HG03575 (cell line): Measurements from ENCODE around the gene NDOR1.
A peak's percentile ranks its signal among the peaks of the same experiment; 100 is the strongest.
"Not testable (repeated sequence)": the region's sequence is repeated elsewhere in the genome, so short reads cannot be mapped to it uniquely, and the experiment has no call there.

ENCODE experiments used
- ATAC-seq: cut with Tn5 transposase; IDR thresholded peaks from one replicate; pipeline ENCODE4 v1.9.1; 2021; ENCODE audit not compliant: unreplicated experiment, insufficient number of reproducible peaks, low FRiP score; ENCODE audit errors: extremely low read depth

The NDOR1 gene

DNA sequence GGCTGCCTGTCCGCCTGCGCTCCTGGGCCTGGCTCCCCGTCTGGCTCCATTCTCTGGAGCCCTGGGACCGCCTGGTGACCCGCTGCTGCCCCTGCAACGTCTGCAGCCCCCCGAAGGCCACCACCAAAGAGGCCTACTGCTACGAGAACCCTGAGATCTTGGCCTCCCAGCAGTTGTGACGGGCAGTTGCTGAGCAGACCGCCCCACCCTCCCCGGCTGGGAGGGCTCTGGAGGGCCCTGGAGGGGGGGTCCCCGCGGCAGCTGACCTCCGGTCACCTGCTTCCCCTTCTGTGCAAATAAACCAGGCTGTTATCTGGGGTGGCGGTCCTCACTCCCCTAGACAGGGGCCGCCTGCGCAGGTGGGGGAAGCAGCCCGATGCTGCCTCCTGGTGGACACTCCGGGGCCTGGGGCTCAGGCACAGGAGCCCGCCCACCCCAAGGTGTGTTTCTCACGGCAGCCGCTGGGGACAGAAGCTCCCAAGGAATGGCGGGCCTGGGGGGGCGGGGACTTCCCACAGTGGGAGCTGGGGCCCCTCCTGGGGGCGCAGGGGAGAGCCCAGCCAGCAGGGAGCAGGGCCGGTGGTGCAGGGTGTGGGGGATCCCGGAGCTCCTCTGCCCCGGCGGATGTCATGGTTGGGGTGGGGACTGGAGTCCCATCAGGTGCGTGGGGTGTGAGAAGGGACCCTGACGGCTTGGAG is 30.9 kb downstream of the NDOR1 start:
- no peak for ATAC-seq

DNA sequence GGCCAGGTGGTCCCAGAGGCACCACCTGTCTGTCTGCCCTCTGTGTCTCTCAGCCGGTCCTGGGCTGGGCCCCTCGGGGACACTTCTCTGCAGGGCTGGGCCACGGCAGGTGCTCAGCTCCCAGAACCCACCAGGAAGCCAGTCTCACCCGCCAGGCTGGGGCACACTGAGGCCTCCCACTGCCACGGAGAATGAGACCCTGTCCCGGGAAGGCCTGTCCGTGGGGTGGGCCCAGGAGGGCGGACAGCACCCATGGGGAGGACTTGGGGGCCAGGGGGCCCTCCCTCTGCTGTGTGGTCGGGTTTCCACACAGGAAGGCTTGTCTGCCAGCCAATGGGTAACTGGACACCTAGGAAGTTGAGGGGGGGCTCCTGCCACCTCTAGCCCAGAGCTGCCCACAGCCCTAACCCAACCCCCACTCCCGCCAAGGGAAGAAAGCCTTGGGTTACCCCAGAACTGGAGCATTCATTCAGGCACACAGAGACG is 31.5 kb downstream of the NDOR1 start:
- no peak for ATAC-seq

DNA sequence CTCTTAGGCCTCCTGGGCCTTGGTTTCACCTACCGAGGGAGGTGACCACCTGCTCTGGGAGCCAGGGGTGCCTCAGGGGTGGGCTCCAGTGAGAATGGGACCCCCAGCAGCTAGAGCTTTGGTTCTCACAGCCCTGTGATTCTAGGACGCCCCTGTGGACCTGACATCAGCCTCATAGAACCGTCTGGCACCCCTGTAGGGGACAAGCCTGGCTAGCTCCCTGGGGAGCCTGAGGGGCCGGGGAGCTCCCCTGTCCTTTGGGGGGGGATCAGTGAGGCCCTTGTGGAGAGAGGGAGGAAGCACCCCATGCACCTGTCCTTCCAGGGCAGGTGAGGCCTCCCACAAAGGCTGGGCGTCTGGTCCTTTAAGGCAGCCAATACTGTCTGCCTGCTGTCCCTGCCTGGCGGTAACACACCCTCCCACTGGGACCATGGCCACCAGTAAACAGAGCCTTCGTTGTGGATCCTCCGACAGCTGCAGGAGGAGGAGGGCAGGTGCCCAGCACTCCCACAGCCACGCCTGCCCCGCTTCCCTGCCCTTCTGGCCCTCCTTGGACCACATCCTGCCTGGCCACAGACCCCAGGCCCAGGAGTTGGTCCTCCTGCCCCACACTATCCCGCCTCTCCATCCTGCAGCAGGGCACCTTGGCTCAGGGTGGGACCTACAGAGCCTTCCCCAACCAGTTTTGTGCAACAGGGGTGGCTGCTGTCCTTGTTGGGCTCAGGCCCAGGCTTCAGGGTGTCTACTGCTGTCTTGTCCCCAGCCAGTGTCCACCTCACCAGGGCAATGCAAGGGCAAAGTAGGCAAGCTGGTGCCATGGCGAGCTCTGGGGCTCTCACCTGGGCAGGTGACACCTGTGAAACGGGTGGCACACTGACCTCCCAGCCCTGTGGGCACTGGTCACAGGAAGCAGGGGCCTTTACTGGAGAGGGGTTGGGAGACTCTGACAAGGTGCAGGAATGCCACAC is 32.5 kb downstream of the NDOR1 start:
- ATAC-seq = no peak

DNA sequence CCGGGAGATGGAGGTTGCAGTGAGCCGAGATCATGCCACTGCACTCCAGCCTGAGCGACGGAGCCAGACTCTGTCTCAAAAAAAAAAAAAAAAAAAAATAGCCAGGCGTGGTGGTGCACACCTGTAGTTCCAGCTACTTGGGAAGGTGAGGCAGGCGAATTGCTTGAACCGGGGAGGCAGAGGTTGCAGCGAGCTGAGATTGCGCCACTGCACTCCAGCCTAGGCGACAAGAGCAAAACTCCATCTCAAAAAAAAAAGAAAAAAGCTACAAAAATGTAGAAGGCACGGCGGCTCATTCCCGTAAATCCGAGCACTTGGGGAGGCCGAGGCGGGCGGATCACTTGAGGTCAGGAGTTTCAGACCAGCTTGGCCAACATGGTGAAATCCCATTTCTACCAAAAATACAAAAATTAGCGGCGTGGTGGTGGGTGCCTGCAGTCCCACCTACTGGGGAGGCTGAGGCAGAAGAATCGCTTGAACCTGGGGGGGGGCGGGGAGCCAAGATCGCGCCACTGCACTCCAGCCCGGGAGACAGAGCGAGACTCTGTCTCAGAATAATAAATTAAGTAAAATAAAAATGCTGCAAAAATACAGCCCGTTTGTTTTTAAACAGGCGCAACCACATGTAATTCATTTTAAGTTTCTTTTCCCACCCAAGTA is 34.2 kb downstream of the NDOR1 start:
- ATAC-seq = not testable (repeated sequence)

DNA sequence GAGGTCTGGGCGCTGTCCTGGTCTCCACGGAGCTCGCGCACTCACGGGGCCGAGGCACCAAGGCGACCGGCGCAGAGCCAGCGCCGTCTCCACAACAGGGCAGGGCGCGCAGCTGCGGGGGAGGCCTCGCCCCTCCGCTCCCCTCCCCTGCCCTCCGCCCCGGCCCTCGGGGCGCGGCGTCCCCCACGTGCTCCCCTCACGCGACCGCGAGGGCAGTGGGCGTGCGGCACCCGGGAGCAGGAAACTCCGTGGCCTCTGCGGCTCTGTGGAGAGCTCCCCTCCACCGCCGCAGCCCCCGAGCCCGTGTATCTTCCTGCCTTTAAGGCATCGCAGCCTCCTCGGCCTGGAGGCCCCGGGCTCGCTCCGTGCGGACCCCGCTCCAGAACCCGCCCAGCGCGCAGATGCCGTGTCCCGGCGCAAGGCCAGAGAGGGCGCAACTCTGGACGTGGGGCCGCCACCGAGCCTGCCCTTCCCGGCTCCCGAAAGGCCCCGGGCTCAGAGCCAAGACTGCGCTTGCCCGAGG is 34.9 kb downstream of the NDOR1 start:
- ATAC-seq = peak; percentile 8

DNA sequence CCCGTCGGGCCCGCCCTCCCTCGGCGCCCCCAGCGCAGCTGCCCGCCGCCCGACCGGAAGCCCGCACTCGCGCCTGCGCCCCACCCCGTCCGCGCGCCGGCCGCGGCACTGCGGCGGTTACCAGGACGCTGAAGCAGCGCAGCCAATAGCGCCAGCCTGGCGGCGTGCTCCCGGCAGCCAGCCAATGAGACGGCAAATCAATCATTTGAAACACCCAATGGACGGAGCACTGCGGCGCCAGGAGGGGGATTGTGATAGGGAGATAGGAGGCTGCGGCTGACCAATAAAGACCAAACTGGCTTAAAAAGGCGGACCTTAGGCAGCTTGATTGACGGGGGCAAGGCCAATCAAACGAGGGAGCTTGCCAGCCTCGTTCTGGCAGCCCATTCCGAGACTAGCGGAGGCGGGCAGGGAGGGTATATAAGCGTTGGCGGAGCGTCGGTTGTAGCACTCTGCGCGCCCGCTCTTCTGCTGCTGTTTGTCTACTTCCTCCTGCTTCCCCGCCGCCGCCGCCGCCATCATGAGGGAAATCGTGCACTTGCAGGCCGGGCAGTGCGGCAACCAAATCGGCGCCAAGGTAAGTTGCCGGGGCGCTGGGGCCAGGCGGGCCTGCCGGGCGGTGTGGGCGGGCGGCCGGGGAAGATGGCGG is 35.5 kb downstream of the NDOR1 start, which contains the start of gene TUBB4B:
TSS of gene TUBB4B (plus strand) at position 447 of the 649 bp plus-strand sequence. CDS start at position 521, 74 bp downstream.
- peak; percentile 61 for ATAC-seq

DNA sequence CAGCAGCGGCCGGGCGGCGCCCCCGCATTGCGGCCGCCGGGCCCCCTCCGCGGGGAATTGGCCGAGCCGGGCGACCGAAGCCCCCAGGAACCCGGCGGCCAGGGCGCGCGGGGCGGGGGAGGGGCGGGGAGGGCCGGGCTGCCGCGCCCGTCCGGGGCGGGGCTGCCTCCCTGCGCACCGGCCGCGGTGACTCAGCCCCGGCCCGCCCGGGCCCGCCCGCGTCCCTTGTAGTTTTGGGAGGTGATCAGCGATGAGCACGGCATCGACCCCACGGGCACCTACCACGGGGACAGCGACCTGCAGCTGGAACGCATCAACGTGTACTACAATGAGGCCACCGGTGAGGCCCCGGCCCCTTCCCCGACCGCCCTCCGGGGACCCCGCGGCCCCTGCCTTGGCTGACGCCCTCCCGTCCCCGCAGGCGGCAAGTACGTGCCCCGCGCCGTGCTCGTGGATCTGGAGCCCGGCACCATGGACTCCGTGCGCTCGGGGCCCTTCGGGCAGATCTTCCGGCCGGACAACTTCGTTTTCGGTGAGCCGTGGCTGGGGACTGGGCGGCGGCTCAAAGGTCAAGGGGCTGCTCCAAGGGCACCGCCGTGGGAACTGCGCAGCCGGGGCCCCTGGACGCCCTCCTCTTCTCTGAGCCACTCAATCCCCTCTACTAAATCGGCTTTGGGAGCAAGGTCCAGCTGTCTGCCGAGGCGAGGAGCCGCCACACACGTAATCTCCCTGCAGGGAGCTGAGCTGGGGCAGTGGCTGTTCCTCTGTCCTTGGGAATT is 36.2 kb downstream of the NDOR1 start:
- ATAC-seq = no peak

DNA sequence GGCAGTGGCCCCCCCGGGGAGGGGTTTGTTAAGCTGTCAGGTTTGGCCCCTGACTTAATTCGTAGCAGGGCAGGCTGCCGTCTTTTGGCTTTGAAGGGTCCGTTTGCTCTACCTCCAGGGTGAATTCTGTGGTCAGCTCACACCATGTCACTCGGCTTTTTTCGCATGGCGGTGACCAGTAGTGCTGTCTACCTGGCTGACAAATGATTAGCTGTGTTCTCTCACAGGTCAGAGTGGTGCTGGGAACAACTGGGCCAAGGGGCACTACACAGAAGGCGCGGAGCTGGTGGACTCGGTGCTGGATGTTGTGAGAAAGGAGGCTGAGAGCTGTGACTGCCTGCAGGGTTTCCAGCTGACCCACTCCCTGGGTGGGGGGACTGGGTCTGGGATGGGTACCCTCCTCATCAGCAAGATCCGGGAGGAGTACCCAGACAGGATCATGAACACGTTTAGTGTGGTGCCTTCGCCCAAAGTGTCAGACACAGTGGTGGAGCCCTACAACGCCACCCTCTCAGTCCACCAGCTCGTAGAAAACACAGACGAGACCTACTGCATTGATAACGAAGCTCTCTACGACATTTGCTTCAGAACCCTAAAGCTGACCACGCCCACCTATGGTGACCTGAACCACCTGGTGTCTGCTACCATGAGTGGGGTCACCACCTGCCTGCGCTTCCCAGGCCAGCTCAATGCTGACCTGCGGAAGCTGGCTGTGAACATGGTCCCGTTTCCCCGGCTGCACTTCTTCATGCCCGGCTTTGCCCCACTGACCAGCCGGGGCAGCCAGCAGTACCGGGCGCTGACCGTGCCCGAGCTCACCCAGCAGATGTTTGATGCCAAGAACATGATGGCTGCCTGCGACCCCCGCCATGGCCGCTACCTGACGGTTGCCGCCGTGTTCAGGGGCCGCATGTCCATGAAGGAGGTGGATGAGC is 37.0 kb downstream of the NDOR1 start:
- no peak for ATAC-seq

DNA sequence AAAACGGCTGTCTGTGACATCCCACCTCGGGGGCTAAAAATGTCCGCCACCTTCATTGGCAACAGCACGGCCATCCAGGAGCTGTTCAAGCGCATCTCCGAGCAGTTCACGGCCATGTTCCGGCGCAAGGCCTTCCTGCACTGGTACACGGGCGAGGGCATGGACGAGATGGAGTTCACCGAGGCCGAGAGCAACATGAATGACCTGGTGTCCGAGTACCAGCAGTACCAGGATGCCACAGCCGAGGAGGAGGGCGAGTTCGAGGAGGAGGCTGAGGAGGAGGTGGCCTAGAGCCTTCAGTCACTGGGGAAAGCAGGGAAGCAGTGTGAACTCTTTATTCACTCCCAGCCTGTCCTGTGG is 37.7 kb downstream of the NDOR1 start:
- not testable (repeated sequence) for ATAC-seq

DNA sequence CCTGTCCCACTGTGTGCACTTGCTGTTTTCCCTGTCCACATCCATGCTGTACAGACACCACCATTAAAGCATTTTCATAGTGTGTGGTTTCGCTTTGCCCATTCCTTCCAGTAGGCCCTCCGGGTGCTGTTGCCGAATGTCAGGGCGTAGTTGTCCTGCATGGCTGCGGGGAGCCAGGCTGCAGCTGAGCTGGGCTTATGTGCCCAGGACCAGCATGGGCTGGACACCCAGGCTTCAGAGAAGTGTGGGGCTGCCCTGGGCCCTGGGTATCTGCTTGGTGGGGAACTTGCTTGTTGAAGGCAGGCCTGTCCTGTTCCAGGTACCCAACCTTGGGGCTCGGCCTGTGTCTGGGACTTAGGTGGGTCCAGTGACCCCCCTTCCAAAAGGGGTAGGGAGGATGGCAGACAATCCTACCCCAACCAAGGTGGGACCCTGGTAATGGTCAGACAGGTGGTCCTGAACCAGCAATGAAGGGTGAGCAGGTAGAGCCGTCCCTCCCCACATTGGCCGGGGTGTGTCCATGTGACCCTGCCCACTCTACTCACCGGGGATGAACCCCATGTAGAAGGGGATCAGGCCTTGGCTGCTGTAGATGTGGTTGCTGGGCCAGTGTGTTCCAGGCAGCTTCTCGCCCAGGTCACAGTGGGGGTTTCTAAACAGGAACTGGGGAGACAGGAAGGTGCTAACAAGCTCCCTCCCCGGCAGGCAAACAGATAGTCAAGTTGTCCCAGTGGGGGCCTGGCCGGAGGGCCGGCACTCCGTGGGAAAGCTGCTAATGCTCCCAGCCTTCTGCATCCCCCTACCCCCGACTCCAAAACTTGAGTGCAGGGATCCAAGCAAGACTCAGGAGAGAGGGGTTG is 38.4 kb downstream of the NDOR1 start:
- no peak for ATAC-seq

DNA sequence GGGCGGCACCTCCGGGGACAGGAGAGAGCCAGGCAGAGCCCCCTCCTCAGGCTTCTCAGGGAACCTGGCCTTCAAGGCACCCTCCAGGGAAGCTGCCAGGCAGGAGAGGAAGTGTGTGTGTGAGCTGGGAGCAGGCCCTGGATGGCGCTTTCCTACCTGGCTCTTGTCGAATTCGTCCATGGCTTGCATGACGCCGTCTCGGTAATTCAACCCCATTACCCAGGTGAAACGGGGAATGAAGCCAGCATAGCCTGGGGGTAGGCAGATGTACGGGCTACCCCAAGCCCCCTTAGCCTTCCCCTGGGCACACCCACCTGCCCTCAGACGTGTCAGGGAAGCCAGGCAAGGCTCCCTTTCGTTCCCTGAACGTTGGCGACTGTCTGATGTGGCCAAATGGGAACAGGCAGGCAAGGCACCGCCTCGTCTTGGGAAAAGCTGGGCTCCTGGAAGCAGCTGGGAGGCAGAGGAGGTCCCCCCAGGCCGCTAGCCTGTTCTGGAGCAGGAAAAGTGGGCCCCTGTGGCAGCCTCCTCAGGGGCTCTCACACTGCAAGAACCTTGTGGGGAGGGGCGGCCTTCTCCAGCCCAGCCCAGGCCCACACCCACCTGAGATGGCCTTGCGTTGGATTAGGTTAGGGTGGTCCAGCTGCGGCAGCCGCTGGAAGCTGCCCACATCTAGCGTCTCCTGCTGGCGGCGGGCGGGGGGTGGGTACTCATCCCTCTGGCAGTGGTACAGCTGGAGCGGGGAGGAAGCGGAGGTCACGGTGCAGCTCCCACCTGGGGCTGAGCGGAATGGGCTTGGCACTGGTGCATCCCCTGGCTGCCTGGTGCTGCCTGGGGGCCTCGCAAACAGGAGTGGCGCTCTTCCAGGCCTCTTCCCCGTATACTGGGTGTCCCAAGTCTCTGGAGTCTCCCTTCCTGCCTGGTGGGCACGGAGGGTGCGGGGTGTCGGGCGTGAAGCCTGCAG is 39.3 kb downstream of the NDOR1 start:
- ATAC-seq = no peak

DNA sequence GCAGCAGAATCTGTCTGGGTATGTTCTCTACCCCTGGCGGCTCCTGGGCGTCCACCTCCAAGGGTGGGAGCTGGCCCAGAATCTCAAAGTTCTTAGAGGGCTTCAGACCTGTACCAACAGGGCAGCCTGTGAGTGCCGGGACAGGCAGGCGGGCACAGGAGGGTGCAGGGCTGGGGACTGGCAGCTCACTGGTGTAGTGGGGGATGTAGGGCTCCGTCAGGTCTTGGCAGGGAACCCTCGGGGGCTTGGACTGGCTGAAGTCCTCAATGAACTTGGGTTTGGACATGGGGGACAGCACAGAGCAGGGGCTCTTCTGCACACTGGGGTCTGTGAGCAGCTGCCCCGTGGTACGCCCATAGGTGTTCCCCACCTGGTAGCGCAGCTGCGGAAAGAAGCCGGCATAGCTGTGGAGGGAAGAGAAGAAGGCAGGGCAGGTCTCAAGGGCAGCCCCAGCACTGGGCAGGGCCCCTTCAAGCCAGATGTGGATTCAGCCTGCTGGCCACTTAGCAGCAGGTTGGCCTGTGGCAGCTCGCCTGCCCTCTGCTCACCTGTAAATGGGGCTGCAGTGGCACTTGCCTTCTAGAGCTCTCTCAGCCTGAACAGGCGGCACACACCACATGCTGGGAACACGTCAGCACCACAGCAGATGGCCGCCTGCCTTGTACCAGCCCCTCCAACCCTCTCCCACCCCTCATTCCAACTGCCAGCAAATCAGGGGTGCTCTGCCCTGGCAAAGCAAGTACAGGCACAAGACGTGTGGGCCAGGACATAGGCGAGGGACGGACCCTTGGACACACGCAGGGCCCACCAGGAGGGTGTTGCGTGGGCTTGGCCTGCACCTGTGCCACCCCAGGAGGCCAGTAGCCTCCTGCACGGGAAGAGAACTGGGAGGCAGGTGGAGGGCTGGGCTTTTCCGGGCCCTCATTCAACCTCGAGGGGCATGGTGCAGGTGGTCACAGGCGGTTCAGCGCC is 40.2 kb downstream of the NDOR1 start:
- ATAC-seq = no peak

DNA sequence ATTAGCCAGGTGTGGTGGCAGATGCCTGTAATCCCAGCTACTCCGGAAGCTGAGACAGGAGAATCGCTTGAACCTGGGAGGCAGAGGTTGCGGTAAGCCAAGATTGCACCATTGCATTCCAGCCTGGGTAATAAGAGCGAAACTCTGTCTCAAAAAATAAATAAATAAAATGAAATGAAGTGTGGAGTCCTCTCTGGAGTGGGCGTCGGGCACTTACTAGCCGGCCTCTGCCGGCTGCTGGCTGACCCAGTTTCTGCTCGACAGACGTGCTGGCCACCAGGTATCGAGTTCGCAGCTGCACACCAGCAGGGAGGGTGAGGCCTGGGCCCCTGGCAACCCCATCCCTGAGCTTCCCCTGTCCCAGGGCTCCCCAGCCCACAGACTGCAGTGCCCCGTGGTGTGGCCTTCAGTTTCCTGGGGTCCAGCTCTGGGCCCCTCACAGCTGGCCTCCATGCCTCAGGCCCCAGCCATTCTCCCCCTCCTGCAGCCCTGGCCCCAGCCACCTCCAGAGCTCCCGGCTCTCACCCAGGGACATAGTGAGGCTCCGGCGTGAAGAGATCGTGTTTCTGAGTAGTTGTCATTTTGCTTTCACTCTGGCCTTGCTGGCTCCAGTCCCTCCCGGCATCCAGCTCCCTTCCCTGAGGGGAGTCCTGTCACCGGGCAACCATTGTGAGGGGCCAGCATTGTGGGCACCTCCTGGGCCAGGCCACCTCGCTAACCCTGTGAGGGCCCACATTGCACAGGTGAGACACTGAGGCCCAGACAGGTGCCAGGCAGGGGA is 41.8 kb downstream of the NDOR1 start:
- no peak for ATAC-seq

DNA sequence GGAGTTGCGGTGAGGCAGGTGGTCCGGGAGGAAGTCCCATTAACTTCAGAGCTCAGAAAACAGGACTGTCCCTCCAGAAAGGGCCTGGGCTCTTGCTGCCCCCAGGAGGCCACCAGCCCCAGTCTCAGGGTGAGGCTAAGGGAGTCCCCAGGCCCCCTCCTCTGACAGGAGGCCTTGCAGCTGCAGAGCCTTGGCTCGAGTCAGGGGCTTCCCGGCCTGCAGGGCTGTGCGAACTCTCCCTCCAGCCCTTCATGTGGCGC is 42.3 kb downstream of the NDOR1 start:
- ATAC-seq = no peak
